Prostate gland (tissue), 2 donors: ENCODE results near the gene ITPR1.

Source experiments
- CTCF ChIP-seq, 4 experiments: fragments of 200-600 bp in 2 of 4; fragments of 450-650 bp in 2 of 4; sonication (generic) in 2 of 4; IDR thresholded peaks; 1 replicate in 3 of 4; 2 replicates in 1 of 4; pipeline ENCODE4 v1.5.1; 2016 to 2019; ENCODE audit warnings: antibody characterized with exemption in 4 of 4, mild to moderate bottlenecking in 2 of 4, moderate library complexity in 2 of 4
- POLR2A ChIP-seq: fragments of 450-650 bp; IDR thresholded peaks from one replicate; pipeline ENCODE4 v1.6.1; 2016; ENCODE audit warnings: antibody characterized with exemption, mild to moderate bottlenecking
- POLR2AphosphoS5 ChIP-seq: sonication (generic); formaldehyde crosslinking; IDR thresholded peaks from one replicate; pipeline ENCODE4 v1.6.1; 2017; ENCODE audit warnings: antibody characterized with exemption

- TF ChIP-seq CTCF (IDR thresholded peaks at IDR 0.05) (no peak), POLR2A (no peak), POLR2AphosphoS5 (no peak)
Observed at GRCh38 chr3:4835616-4836043, 342.5 kb downstream of the ITPR1 start.
